Neural progenitor cell (in vitro differentiated cells): ENCODE data around the gene CROCC2. TPM values are rescaled to one million over a fixed set of nuclear protein-coding genes. Genes with fewer than 3 reads are reported as not detected.

Source experiments
- DNase-seq: peaks from one replicate; pipeline ENCODE4 v3.0.0-alpha.2; 2016; ENCODE audit warnings: low spot score
- H2AFZ ChIP-seq: fragments of 200-600 bp; sonication (generic); replicated peaks from 2 replicates; pipeline ENCODE4 v1.6.1; 2016; ENCODE audit warnings: antibody characterized with exemption
- H3F3A ChIP-seq: fragments of 200-600 bp; sonication (generic); 2 replicates; pipeline ENCODE4 v1.6.1; 2016; ENCODE audit warnings: antibody characterized with exemption, low read depth
- H3K27ac ChIP-seq: fragments of 200-600 bp; sonication (generic); 2 replicates; pipeline ENCODE4 v1.5.1; 2016; ENCODE audit warnings: mild to moderate bottlenecking
- H3K27me3 ChIP-seq: fragments of 200-600 bp; sonication (generic); 2 replicates; pipeline ENCODE4 v1.6.1; 2016; ENCODE audit warnings: mild to moderate bottlenecking, moderate library complexity
- H3K36me3 ChIP-seq: fragments of 200-600 bp; sonication (generic); 2 replicates; pipeline ENCODE4 v1.5.1; 2016
- H3K4me1 ChIP-seq: fragments of 200-600 bp; sonication (generic); 2 replicates; pipeline ENCODE4 v1.6.1; 2016; ENCODE audit warnings: mixed run types
- H3K4me2 ChIP-seq: fragments of 200-600 bp; sonication (generic); 2 replicates; pipeline ENCODE4 v1.6.1; 2016
- H3K4me3 ChIP-seq: fragments of 200-600 bp; sonication (generic); 2 replicates; pipeline ENCODE4 v1.5.1; 2016
- H3K79me2 ChIP-seq: fragments of 200-600 bp; sonication (generic); 2 replicates; pipeline ENCODE4 v1.6.1; 2016; ENCODE audit warnings: low read depth
- H3K9ac ChIP-seq: fragments of 200-600 bp; sonication (generic); 2 replicates; pipeline ENCODE4 v1.6.1; 2016
- H3K9me3 ChIP-seq: fragments of 200-600 bp; sonication (generic); 2 replicates; pipeline ENCODE4 v1.5.1; 2016; ENCODE audit warnings: low read depth
- H4K20me1 ChIP-seq: fragments of 200-600 bp; sonication (generic); 2 replicates; pipeline ENCODE4 v1.6.1; 2016; ENCODE audit warnings: low read depth
- H3K27ac Mint-ChIP-seq: 3 replicates; pipeline ENCODE4 v1.8.0; 2021; ENCODE audit warnings: mixed read lengths
- H3K27me3 Mint-ChIP-seq: 2 replicates; pipeline ENCODE4 v1.8.0; 2022; ENCODE audit warnings: low read depth, mild to moderate bottlenecking, inconsistent platforms, moderate library complexity, mixed read lengths; ENCODE audit not compliant: insufficient read depth
- H3K36me3 Mint-ChIP-seq: 3 replicates; pipeline ENCODE4 v1.8.0; 2021; ENCODE audit warnings: mixed read lengths
- H3K4me1 Mint-ChIP-seq: 3 replicates; pipeline ENCODE4 v1.8.0; 2021; ENCODE audit warnings: mixed read lengths
- H3K4me3 Mint-ChIP-seq: 3 replicates; pipeline ENCODE4 v1.8.0; 2021; ENCODE audit warnings: mild to moderate bottlenecking, moderate library complexity, mixed read lengths
- H3K9me3 Mint-ChIP-seq: 3 replicates; pipeline ENCODE4 v1.8.0; 2020; ENCODE audit warnings: mixed read lengths
- CTCF ChIP-seq: fragments of 200-600 bp; sonication (generic); IDR thresholded peaks from 2 replicates; pipeline ENCODE4 v1.5.1; 2017; ENCODE audit warnings: antibody characterized with exemption, mild to moderate bottlenecking
- EZH2 ChIP-seq: fragments of 200-600 bp; sonication (generic); IDR thresholded peaks from 2 replicates; pipeline ENCODE4 v1.6.1; 2017; ENCODE audit warnings: antibody characterized with exemption, mild to moderate bottlenecking, moderate library complexity
- EZH2phosphoT487 ChIP-seq: fragments of 200-600 bp; sonication (generic); IDR thresholded peaks from 2 replicates; pipeline ENCODE4 v1.6.1; 2017; ENCODE audit warnings: antibody characterized with exemption
- total RNA-seq: library from RNA; depleted of rRNA; stranded (reverse); fragments of >200 nt; gene quantifications from 2 replicates; pipeline ENCODE4 v1.2.3, GENCODE V29; 2015; ENCODE audit warnings: low replicate concordance

CROCC2 gene
- total RNA-seq, 1 donor from 2014 or later, result not detected

- Histone ChIP-seq H3F3A (peaks cover 5% of the 10 kb centered on the region), H3K27ac (no peak overlapping the region), H3K9me3 (no peaks in the 10 kb centered on the region), H3K27me3 (no peaks in the 10 kb centered on the region), H3K4me3 (no peak overlapping the region), H3K36me3 (no peaks in the 10 kb centered on the region), H3K79me2 (no peaks in the 10 kb centered on the region), H3K9ac (no peak overlapping the region), H3K4me2 (no peak overlapping the region), H3K4me1 (peaks cover 17% of the 10 kb centered on the region), H2AFZ (no peak overlapping the region), H4K20me1 (no peaks in the 10 kb centered on the region)
- Mint-ChIP-seq H3K27ac (no peak overlapping the region), H3K27me3 (peaks cover 6% of the 10 kb centered on the region), H3K4me3 (no peak overlapping the region), H3K36me3 (no peaks in the 10 kb centered on the region), H3K4me1 (peaks cover 34% of the 10 kb centered on the region), H3K9me3 (no peaks in the 10 kb centered on the region)
- TF ChIP-seq EZH2phosphoT487 (no peak), EZH2 (no peak), CTCF (no peak)
- DNase-seq, result no peak
Observed at GRCh38 chr2:240957656-240958365, 51.7 kb downstream of the CROCC2 start.

GRCh38 chr2:240958366-240959213, 52.5 kb downstream of the CROCC2 start:
- Histone ChIP-seq H3K4me1 (peaks cover 17% of the 10 kb centered on the region), H3K79me2 (no peaks in the 10 kb centered on the region), H3K36me3 (no peaks in the 10 kb centered on the region), H3K27me3 (no peaks in the 10 kb centered on the region), H3F3A (peaks cover 5% of the 10 kb centered on the region), H2AFZ (no peak overlapping the region), H3K4me3 (no peak overlapping the region), H3K9ac (no peak overlapping the region), H3K27ac (no peak overlapping the region), H3K9me3 (no peaks in the 10 kb centered on the region), H4K20me1 (no peaks in the 10 kb centered on the region), H3K4me2 (no peak overlapping the region)
- H3K27me3 Mint-ChIP-seq, result peaks cover 6% of the 10 kb centered on the region
- no peak overlapping the region for H3K4me3 Mint-ChIP-seq
- no peaks in the 10 kb centered on the region for H3K36me3 Mint-ChIP-seq
- no peak overlapping the region for H3K27ac Mint-ChIP-seq
- TF ChIP-seq EZH2phosphoT487 (no peak), CTCF (no peak), EZH2 (no peak)
- peaks cover 34% of the 10 kb centered on the region for H3K4me1 Mint-ChIP-seq
- H3K9me3 Mint-ChIP-seq, result no peaks in the 10 kb centered on the region
- no peak for DNase-seq

GRCh38 chr2:240959214-240959940, 53.2 kb downstream of the CROCC2 start:
- Histone ChIP-seq H3K4me3 (no peak overlapping the region), H3K27ac (no peak overlapping the region), H3K27me3 (no peaks in the 10 kb centered on the region), H3F3A (peaks cover 5% of the 10 kb centered on the region), H2AFZ (no peak overlapping the region), H3K9ac (no peak overlapping the region), H3K79me2 (no peaks in the 10 kb centered on the region), H3K36me3 (no peaks in the 10 kb centered on the region), H3K4me2 (no peak overlapping the region), H3K9me3 (no peaks in the 10 kb centered on the region), H3K4me1 (peaks cover 15% of the 10 kb centered on the region), H4K20me1 (no peaks in the 10 kb centered on the region)
- Mint-ChIP-seq H3K36me3 (no peaks in the 10 kb centered on the region), H3K4me1 (peaks cover 27% of the 10 kb centered on the region), H3K27me3 (peaks cover 5% of the 10 kb centered on the region), H3K27ac (peak overlapping the region; percentile 93), H3K9me3 (no peaks in the 10 kb centered on the region), H3K4me3 (peak overlapping the region; percentile 75)
- TF ChIP-seq EZH2 (no peak), EZH2phosphoT487 (no peak), CTCF (no peak)
- no peak for DNase-seq
